NB4 (cell line): ENCODE results near the gene AFAP1.

Experiments
- DNase-seq: peaks from one replicate; pipeline ENCODE4 v3.0.0; 2010; ENCODE audit warnings: low read depth
- H3K4me3 ChIP-seq: one replicate; pipeline ENCODE4 v1.5.1; 2011; ENCODE audit warnings: mild to moderate bottlenecking, low read depth, low read length, moderate library complexity
- MAX ChIP-seq: IDR thresholded peaks from 2 replicates; pipeline ENCODE4 v1.6.1; 2011; ENCODE audit warnings: low read depth, low read length
- MYC ChIP-seq: IDR thresholded peaks from 2 replicates; pipeline ENCODE4 v1.6.1; 2011; ENCODE audit warnings: low read depth, low read length
- POLR2A ChIP-seq: IDR thresholded peaks from 2 replicates; pipeline ENCODE4 v1.6.1; 2011; ENCODE audit warnings: mild to moderate bottlenecking; ENCODE audit not compliant: insufficient read length; ENCODE audit errors: extremely low read depth
- TF ChIP-seq, protein P1 (sequence below): IDR thresholded peaks from one replicate; pipeline ENCODE4 v1.5.1; 2012; ENCODE audit warnings: low read depth, low read length

Gene AFAP1

GRCh38 chr4:7967501-7968261, 28.0 kb upstream of the AFAP1 start:
- H3K4me3 ChIP-seq, result no peak overlapping the region
- no peak for DNase-seq
- no peak for TF ChIP-seq POLR2A
- TF ChIP-seq MAX, result no peak
- TF ChIP-seq, protein P1, sequence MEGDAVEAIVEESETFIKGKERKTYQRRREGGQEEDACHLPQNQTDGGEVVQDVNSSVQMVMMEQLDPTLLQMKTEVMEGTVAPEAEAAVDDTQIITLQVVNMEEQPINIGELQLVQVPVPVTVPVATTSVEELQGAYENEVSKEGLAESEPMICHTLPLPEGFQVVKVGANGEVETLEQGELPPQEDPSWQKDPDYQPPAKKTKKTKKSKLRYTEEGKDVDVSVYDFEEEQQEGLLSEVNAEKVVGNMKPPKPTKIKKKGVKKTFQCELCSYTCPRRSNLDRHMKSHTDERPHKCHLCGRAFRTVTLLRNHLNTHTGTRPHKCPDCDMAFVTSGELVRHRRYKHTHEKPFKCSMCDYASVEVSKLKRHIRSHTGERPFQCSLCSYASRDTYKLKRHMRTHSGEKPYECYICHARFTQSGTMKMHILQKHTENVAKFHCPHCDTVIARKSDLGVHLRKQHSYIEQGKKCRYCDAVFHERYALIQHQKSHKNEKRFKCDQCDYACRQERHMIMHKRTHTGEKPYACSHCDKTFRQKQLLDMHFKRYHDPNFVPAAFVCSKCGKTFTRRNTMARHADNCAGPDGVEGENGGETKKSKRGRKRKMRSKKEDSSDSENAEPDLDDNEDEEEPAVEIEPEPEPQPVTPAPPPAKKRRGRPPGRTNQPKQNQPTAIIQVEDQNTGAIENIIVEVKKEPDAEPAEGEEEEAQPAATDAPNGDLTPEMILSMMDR, result no peak
- no peak for TF ChIP-seq MYC

DNA sequence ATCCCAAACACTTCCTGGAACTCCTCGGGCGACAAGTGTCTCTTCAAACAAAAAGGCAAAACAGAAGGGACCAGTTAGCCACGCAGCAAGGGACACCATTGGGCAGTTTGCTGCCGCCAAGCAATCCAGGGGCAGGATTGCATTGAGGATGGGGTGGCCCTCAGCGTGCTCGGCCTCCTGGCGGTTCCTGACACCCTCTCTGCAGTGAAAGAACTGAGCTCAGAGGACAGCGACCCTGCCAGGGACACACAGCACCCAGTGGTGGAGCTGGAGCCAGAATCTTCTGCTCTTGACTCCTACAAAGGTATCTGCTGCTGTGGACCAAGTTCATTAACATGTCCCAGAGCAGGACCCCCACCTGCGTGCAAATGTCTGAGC, 27.4 kb upstream of the AFAP1 start:
- H3K4me3 ChIP-seq, result no peak overlapping the region
- no peak for TF ChIP-seq POLR2A
- no peak for TF ChIP-seq MAX
- TF ChIP-seq, protein P1, result no peak
- TF ChIP-seq MYC, result no peak
- no peak for DNase-seq

DNA sequence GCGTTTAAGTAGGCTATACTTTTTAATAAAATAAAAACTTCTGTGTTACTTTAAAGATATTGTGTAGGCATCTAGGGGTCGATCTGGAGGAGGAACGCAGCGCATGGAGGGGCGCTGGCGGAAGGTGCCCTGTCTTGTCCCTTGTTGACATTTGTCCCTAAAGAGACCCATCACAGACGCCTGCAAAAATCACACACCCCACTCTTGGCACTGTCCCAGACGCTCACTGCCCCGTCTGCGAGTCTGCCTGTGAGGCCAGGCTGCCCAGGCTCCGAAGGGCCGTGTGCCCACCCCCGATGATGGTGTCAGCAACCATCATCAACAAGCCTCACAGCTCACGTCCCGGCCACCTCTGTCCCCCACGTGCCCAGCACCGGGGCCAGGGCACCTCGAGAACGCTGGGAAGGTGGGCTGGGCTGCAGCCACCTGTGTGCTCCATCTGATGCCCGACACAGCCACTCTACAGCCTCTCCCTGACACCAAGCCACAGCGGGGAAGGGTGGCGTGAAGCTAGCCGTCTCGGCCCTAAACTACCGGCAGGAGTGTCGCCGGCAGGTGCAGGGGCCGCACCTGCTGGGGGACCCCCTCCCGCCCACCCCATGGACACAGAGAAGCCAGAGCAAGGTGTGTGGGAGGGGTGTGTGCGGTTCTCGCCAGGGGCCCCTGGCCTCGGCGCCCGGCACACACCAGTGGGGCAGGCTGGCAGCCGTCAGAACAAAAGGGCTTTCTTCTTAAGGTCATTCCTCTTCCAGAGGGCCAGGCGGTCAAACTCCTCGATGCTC, 26.8 kb upstream of the AFAP1 start:
- no peak for TF ChIP-seq MYC
- TF ChIP-seq, protein P1, result no peak
- no peak for TF ChIP-seq MAX
- TF ChIP-seq POLR2A, result no peak
- DNase-seq, result no peak
- no peak overlapping the region for H3K4me3 ChIP-seq

DNA sequence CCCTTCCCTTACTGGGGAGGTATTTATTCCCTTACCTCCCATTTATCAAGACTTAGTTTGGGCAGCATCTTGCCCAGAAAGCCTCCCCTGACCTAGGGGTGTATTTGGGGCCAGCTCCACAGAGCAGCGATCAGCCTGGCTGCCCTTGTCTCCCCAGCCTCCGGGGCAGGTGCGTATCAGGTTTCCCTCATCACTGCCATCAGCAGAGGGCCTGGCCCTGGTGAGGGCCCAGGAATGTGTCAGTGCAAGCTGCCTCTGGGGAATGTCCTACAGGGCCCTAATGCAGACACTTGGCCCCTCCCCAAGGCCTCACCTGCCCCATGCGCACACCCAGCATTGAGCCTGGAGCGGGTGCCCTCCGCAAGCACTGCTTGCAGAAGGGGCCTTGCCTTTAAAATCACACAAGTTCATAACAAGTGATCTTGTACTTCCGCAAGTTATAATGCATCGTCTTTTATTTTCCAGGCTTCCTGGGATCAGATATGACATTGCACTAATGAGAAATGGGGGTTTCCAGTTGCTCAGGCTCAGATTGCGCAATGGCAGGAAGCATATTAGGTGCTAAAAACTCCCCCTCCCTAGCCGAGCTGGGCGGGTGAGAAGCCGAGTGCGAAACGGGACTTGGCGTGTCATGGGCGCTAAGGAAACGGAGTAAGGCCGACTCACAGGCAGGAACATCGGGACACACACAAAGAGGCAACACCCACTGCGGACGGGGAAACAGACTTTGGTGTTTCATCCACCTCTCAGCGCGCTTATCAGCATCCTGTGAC, 25.4 kb upstream of the AFAP1 start:
- DNase-seq, result peak; percentile 44
- TF ChIP-seq POLR2A, result no peak
- TF ChIP-seq MAX, result no peak
- TF ChIP-seq, protein P1, result no peak
- TF ChIP-seq MYC, result no peak
- no peak overlapping the region for H3K4me3 ChIP-seq

- no peak overlapping the region for H3K4me3 ChIP-seq
- DNase-seq, result no peak
- TF ChIP-seq MYC (no peak), MAX (no peak), POLR2A (no peak)
- TF ChIP-seq, protein P1, result no peak
Observed at GRCh38 chr4:7964459-7964858, 24.8 kb upstream of the AFAP1 start.
